ENCODE results near the gene HYAL2. TPM values are rescaled to one million over a fixed set of nuclear protein-coding genes. Genes with fewer than 3 reads are reported as not detected.
"Not testable (repeated sequence)": the region's sequence is repeated elsewhere in the genome, so short reads cannot be mapped to it uniquely, and the experiment has no call there.

Gene HYAL2
- total and polyA plus RNA-seq, 10 of the 15 experiments (the other 5 are each of a cell fraction or from before 2014, with no cell fraction given) = 0.06 to 21.8 (median 12.7) TPM

- TF ChIP-seq ZNF622 (IDR thresholded peaks at IDR 0.05) = no peak
- no peak for TF ChIP-seq SRF (IDR thresholded peaks at IDR 0.05; ENCODE audit: low read depth in 2 of 2, low read length in 2 of 2)
- no peak for TF ChIP-seq ASH2L (IDR thresholded peaks at IDR 0.05; ENCODE audit: borderline replicate concordance, low read depth)
- no peak for TF ChIP-seq TCF12 (IDR thresholded peaks at IDR 0.05; ENCODE audit: low read depth, low read length)
- no peak for TF ChIP-seq LARP7 (IDR thresholded peaks at IDR 0.05)
Observed at GRCh38 chr3:50314342-50314741, 8.2 kb downstream of the HYAL2 start (continued).

- H3K9me3 ChIP-seq (replicated peaks; ENCODE audit: control insufficient read depth, insufficient read depth, low read length); CTCF ChIA-PET; H4K20me1 ChIP-seq (ENCODE audit: control insufficient read depth, insufficient read depth); BruUV-seq (replicated peaks); POLR2A ChIA-PET; RAD21 ChIA-PET (ENCODE audit: unreplicated experiment); H2AFZ ChIP-seq (ENCODE audit: control insufficient read depth, low read depth, low read length); H3K36me3 ChIP-seq (ENCODE audit: control insufficient read depth in 2 of 2, insufficient read depth in 2 of 2, low read length in 1 of 2); H3K4me1 ChIP-seq (ENCODE audit: control insufficient read depth, insufficient read depth, low read length); H3K27ac ChIP-seq (ENCODE audit: control insufficient read depth, insufficient read depth); DNase-seq (ENCODE audit: low read depth, low spot score); in situ Hi-C loops (cut with MboI); H3K4me3 ChIP-seq; FAIRE-seq; H3K27me3 ChIP-seq (replicated peaks in 1 of 2; ENCODE audit: control insufficient read depth in 2 of 2, insufficient read depth in 2 of 2, low read length in 1 of 2); ATAC-seq; SMC1A ChIA-PET (ENCODE audit: uncharacterized antibody, unreplicated experiment); H3K79me2 ChIP-seq (ENCODE audit: control insufficient read depth, insufficient read depth, low read length); H3K4me2 ChIP-seq (ENCODE audit: control insufficient read depth, insufficient read depth); intact Hi-C loops (cut with micrococcal nuclease; ENCODE audit: unreplicated experiment); H3K9ac ChIP-seq (ENCODE audit: control insufficient read depth, insufficient read depth, low read length): not testable (repeated sequence)
- WGBS (ENCODE audit: insufficient coverage, insufficient replicate concordance, low lambda C conversion rate, missing lambda C conversion rate) = 92% methylated on average over 15 of the region's 32 CpGs
Observed at GRCh38 chr3:50312041-50312440, 10.5 kb downstream of the HYAL2 start.

- CTCF ChIA-PET = interaction anchor here (2.1 kb wide), 1 partner anchor 19 kb away, joined by 11 read pairs; no protein-coding TSS in a partner anchor
- FAIRE-seq = no peak
Observed at GRCh38 chr3:50304601-50305000, 17.9 kb downstream of the HYAL2 start.

More at GRCh38 chr3:50304601-50305000, 17.9 kb downstream of the HYAL2 start:
- in situ Hi-C loops (cut with MboI) = no loop called here
- no TSS peak for BruUV-seq (replicated peaks)
- Histone ChIP-seq H3K9me3 (replicated peaks; ENCODE audit: control insufficient read depth, insufficient read depth, low read length) (no peaks in the 10 kb centered on the region), H3K4me2 (ENCODE audit: control insufficient read depth, insufficient read depth) (no peak overlapping the region), H3K36me3 (ENCODE audit: control insufficient read depth in 2 of 2, insufficient read depth in 2 of 2, low read length in 1 of 2) (no peaks in the 10 kb centered on the region), H3K9ac (ENCODE audit: control insufficient read depth, insufficient read depth, low read length) (no peak overlapping the region), H3K4me1 (ENCODE audit: control insufficient read depth, insufficient read depth, low read length) (no peaks in the 10 kb centered on the region; the same call in 1 of the 2 replicates), H3K79me2 (ENCODE audit: control insufficient read depth, insufficient read depth, low read length) (0 out of 2 replicates have a peak, but pooled peaks cover 2% of the 10 kb centered on the region), H3K27me3 (replicated peaks in 1 of 2; ENCODE audit: control insufficient read depth in 2 of 2, insufficient read depth in 2 of 2, low read length in 1 of 2) (no peaks in the 10 kb centered on the region), H3K27ac (ENCODE audit: control insufficient read depth, insufficient read depth) (no peak overlapping the region), H2AFZ (ENCODE audit: control insufficient read depth, low read depth, low read length) (no peak overlapping the region), H4K20me1 (ENCODE audit: control insufficient read depth, insufficient read depth) (no peaks in the 10 kb centered on the region), H3K4me3 (no peak overlapping the region)
- RAD21 ChIA-PET (ENCODE audit: unreplicated experiment) = no interaction called here
- intact Hi-C loops (cut with micrococcal nuclease; ENCODE audit: unreplicated experiment) = no loop called here
- no peak for TF ChIP-seq SREBF2 (IDR thresholded peaks at IDR 0.05; ENCODE audit: low read length)
- no peak for TF ChIP-seq SIN3A (IDR thresholded peaks at IDR 0.05; ENCODE audit: low read depth, low read length)
- no peak for TF ChIP-seq SP1 (IDR thresholded peaks at IDR 0.05; ENCODE audit: low read depth, low read length)
- TF ChIP-seq RBBP5 (conservative IDR thresholded peaks at IDR 0.05) = no peak
- no peak for TF ChIP-seq WRNIP1 (IDR thresholded peaks at IDR 0.05; ENCODE audit: borderline replicate concordance, low read depth, low read length)
- no peak for TF ChIP-seq PAX5 (IDR thresholded peaks at IDR 0.05; ENCODE audit: borderline replicate concordance, low read depth, low read length)
- TF ChIP-seq ZNF217 (IDR thresholded peaks at IDR 0.05) = no peak
- ATAC-seq (no peak), DNase-seq (ENCODE audit: low read depth, low spot score) (no peak)
- SMC1A ChIA-PET (ENCODE audit: uncharacterized antibody, unreplicated experiment) = interaction anchor here (0.6 kb wide), 1 partner anchor 70 kb away, joined by 3 read pairs; no protein-coding TSS in a partner anchor
- POLR2A ChIA-PET = no interaction called here
